Activated gamma-delta T cell treated with anti-CD3 and anti-CD28 coated beads, Interleukin-2, amount 50 U/mL, for 16 hours (primary cell): ENCODE data around the gene CCIN.
"Not testable (repeated sequence)": the region's sequence is repeated elsewhere in the genome, so short reads cannot be mapped to it uniquely, and the experiment has no call there.

Source experiments
- DNase-seq: peaks from one replicate; pipeline ENCODE4 v3.0.0-alpha.2; 2020; ENCODE audit warnings: low read depth

Gene CCIN

GRCh38 chr9:36141288-36141687 lies 27.9 kb upstream of the CCIN start:
- no peak for DNase-seq

DNA sequence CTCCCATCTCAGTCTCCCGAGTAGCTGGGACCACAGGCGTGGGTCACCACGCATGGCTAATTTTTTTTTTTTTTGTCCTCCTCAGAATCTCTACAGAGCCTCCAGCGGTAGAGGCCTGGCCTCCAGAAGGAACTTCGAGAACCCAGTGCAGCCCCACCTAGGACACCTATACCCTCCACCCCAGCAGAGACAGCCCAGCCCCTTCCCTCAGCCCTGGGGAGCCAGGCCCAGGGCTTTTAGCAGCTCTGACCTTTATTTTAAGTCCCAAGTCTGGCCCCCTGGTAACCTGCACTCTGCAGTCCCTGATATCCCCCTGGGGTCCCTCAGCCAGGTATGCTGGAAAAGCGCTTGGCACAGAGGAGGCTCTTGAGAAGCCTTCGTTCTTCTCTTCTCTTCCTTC lies 27.4 kb upstream of the CCIN start:
- DNase-seq, result no peak

DNA sequence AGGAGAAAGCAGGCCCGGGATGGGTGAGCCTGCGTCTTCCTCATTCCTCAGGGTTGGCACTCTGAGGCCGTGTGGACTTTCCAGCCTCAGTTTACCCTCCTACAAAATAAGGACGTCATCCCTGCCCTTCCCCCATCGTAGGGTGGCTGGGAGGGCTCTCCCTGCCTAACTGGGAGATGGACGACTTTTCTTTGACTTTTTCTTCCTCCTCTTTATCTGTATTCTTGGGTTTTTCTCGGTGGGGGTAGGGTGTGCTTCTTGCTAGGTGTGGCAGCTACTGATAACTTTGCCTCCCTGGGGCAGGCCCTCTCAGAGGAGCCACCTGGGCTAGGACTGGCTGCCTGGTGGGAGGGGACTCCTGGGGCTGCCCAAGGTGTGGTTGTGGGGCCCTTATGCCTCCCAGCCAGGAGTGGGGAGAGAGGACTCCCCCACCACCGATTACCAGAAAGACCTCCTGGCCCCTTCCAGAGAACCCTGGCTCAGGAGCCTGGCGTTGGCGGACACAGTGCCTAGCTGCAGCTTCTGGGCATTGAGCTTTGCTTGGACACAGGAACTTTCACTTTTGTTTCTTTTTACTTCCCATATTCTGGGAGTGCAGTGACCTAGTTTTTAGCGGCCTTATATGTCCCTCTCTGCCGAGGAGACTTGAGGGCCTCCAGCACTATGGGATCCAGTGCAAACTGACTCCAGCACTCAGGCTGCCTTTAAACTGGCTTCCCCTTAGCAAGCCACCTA lies 26.5 kb upstream of the CCIN start:
- DNase-seq, result no peak

DNA sequence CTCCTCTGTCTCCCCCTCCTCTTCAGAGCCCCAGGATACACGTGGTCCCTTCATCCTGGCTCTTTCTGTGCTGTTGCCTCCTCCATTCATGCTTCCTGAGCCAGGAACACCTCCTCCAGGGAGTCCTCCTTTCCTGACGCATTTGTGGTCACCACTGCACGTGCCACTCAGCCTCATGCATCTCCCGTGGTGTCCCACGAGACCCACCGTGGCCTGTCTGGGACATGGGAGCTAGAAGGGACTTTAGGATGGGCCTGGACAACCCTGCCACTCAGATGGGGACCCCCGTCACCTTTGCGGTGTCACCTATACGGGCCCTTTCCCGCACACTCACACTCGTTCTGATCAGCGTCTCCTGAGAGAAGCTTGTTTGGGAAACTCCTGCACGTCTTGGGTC lies 25.9 kb upstream of the CCIN start:
- DNase-seq, result no peak

DNA sequence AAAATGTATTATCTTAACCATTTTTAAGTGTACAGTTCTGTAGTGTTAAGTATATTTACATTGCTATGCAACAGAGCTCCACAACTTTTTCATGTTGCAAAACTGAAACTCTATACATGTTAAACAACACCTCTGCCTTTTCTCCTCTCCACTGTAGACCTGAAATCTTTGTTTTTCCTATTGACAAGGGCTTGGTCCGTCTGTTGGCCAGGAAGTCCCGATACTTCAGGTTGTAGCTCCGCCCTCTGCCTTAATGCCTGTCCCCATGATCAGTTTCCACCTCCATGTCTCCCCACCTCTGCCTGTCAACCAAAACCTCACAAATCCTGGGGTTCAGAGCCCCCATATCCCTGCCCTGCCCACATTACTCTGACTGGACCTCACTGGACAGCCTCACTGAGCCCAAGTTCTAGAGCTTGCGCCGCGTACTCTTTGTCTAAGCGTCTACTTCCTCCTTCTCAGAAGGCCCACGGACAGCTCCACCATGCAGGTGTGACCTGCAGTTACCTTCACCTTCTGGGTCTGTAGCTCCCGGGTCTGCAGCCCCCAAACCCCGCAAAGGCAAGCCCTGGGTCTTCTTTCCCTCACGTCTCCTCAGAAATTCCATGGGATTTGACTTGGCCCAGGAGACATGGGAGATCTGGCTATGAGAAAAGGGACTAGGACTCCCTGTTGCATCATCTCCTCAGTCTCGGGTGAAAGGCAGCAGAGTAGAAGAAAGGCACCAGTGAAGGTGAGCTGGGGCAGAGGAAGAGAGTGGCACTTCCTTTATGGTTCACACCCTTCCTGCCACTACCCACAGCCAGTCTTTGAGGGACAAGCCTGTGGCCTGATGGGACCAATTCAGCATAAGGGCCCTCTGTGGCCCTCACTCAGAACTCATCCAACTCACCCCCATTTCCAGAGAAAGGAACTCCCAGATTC lies 24.6 kb upstream of the CCIN start:
- no peak for DNase-seq

GRCh38 chr9:36145970-36146369 lies 23.2 kb upstream of the CCIN start:
- no peak for DNase-seq

GRCh38 chr9:36146651-36147050 lies 22.5 kb upstream of the CCIN start:
- no peak for DNase-seq

GRCh38 chr9:36147441-36148175 lies 21.6 kb upstream of the CCIN start:
- DNase-seq, result no peak

- peak; percentile 69 for DNase-seq
These were observed 20.7 kb upstream of the CCIN start for GRCh38 chr9:36148311-36149051.

GRCh38 chr9:36149197-36149596 lies 20.0 kb upstream of the CCIN start:
- no peak for DNase-seq

DNA sequence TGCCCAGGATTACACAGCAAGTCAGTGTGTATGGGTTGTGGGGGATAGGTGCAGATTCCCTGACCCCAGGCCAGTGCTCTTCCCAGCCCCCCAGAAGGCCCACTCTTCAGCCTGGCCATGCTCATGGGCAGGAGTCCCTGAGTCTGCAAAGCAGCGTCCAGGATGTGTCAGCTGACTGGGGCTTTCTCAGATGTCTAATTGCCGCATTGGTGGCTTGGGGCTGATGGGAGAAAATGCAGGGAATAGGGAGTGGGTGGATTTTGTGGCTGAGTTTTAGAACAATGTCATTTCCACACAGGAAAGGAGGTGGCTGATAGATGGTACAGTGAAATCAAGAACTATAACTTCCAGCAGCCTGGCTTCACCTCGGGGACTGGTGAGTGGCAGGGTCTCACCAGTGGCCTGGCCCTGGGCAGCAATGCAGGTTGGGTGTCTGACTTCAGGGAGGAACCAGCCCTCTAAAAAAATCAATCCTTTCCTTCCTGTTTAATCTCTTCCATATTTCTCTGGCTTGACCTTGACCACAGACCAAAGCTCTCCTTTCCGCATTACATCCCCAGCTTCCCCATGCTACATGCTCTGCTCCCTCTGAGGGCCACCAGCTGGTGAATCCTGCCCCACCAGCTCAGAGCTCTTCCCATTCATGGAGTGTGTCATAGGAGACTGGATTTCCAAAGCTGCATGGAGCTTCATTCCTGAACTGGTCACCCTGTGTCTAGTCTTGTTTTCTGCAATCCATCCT lies 18.4 kb upstream of the CCIN start:
- DNase-seq, result no peak

GRCh38 chr9:36151316-36152210 lies 17.6 kb upstream of the CCIN start:
- DNase-seq, result peak; percentile 88

DNA sequence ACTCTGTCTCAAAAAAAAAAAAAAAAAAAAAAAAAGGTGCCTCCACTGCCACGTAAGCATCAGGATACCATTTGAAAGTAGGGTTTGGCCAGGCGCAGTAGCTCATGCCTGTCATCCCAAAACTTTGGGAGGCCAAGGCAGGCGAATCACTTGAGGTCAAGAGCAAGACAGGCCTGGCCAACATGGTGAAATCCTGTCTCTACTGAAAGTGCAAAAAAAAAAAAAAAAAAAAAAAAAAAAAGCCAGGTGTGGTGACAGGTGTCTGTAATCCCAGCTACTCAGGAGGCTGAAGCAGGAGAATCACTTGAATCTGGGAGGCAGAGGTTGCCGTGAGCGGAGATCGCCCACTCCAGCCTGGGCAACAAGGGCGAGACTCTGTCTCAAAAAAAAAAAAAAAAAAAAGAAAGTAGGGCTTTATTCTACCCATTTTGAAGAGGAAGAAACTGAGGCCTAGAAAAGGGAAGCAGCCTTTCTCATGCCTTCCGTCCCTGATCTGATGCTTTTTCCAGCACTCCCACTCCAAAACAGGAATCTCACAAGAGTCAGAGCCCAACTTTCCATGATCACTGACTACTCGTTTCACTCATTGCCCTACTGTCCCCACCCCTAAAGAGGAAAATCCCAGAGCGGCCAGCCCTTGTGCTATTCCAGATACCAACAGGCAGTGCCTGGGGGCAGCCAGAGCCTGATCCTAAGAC lies 16.3 kb upstream of the CCIN start:
- DNase-seq, result no peak

DNA sequence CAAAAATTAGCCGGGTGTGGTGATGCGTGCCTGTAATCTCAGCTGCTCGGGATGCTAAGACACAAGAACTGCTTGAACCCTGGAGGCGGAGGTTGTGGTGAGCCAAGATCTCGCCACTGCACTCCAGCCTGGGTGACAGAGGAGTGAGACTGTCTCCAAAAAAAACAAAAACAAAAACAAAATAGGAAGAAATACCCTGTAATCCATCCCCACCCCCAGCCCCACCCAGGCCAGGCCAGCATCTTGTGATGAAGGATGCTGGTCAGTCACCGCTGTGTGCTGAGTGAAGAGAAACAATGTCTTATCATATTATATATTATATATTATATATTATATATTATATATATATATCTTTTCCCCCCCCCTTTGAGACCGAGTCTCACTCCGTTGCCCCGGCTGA lies 15.4 kb upstream of the CCIN start:
- DNase-seq, result no peak

DNA sequence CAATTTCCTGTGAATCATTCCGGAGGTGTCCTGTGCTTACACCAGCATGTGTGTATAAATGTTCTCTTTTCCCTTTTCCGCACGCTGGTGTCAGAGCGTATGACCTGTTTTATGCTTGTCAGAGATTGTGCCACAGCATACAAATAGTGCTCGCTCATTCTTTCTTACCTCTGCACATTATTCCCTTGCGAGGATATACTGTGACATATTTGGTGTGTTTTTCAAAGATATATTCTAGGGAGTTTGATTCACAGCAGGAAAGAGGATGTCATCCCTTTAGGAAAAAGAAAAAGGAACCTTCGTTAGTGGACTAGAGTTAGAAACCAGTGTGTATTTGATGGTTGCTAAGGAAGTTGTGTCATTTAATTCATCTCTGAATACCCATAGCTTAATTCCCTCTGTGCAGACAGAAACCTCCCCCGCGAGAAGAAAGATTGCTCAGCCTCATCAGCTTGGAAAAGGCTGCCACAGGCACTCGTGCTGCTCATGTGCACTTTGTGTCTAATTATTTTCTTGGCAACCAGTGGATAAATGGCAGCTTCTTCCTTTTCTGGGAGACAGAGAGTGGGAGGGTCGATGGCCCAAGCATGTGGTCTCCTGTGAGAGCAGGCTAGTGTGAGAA lies 14.7 kb upstream of the CCIN start:
- no peak for DNase-seq

DNA sequence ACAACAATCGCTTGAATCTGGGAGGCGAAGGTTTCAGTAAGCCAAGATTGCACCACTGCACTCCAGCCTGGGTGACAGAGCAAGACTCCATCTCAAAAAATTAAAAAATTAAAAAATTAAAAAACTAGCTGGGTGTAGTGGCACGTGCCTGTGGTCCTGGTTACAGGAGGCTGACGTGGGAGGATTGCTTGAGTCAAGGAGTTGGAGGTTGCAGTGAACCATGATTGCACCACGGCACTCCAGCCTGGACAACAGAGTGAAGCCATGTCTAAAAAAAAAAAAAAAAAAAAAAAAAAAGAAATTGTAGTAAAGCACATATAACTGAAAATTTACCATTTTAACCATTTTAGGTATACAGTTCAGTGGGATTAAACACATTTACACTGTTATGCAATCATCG lies 13.1 kb upstream of the CCIN start:
- no peak for DNase-seq

- no peak for DNase-seq
These were observed 11.1 kb upstream of the CCIN start for GRCh38 chr9:36158122-36158521.

DNA sequence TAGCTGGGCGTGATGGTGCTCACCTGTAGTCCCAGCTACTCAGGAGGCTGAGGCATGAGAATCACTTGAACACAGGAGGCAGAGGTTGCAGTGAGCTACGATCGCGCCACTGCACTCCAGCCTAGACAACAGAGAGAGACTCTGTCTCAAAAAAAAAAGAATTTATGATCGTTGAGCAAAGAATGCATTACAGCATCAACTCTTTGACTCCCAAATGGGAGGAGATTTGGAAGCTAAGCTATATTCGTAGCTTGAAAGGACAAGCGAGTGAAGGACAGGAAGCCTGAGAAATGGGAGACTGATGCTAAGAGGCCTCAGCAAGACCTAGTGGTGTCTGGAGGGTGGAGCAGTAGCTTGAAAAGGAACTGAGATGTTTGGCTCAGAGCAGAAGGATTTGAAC lies 10.3 kb upstream of the CCIN start:
- DNase-seq, result no peak

DNA sequence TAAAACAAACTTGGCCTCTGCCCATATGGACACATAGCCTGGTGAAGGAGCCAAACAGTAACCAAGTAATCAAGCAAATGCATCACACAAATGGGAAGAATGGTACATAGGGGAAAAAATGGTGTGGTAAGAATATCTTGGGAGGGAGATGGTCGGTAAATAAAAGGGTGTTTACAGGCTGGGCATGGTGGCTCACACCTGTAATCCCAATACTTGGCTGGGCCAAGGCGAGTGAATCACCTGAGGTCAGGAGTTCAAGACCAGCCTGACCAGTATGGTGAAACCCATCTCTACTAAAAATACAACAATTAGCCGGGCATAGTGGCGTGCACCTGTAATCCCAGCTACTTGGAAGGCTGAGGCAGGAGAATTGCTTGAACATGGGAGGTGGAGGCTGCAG lies 9.7 kb upstream of the CCIN start:
- DNase-seq, result not testable (repeated sequence)
